Lower leg skin (tissue), 3 donors: ENCODE measurements around the gene CACNB3.

Experiments used
- POLR2A ChIP-seq, 2 donors: fragments of 450-650 bp; IDR thresholded peaks; one replicate each; pipeline ENCODE4 v1.6.1; 2016 to 2017; ENCODE audit warnings: antibody characterized with exemption in 2 of 2, mild to moderate bottlenecking in 1 of 2, moderate library complexity in 1 of 2
- TF ChIP-seq, protein P1 (sequence below), 3 donors: fragments of 450-650 bp; IDR thresholded peaks; one replicate each; pipeline ENCODE4 v1.5.1; 2016; ENCODE audit warnings: antibody characterized with exemption in 3 of 3, mild to moderate bottlenecking in 3 of 3, moderate library complexity in 2 of 3

DNA sequence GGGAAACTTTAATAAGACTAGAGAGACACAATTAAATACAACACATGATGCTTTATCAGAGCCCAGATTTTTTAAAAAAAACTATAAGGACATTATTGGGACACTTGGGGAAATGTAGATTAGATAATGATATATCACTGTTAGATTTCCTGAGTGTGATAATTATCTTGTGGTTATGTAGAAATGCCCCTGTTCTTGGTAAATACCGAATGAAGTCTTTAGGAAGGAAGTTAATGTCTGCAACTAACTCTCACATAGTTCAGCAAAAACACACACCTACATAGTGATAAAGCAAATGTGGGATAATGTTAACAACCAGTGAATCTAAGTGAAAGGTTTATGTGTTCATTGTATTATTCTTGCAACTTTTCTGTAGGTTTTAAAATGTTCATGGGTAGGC is 14.6 kb upstream of the CACNB3 start:
- TF ChIP-seq, protein P1, sequence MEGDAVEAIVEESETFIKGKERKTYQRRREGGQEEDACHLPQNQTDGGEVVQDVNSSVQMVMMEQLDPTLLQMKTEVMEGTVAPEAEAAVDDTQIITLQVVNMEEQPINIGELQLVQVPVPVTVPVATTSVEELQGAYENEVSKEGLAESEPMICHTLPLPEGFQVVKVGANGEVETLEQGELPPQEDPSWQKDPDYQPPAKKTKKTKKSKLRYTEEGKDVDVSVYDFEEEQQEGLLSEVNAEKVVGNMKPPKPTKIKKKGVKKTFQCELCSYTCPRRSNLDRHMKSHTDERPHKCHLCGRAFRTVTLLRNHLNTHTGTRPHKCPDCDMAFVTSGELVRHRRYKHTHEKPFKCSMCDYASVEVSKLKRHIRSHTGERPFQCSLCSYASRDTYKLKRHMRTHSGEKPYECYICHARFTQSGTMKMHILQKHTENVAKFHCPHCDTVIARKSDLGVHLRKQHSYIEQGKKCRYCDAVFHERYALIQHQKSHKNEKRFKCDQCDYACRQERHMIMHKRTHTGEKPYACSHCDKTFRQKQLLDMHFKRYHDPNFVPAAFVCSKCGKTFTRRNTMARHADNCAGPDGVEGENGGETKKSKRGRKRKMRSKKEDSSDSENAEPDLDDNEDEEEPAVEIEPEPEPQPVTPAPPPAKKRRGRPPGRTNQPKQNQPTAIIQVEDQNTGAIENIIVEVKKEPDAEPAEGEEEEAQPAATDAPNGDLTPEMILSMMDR (IDR thresholded peaks at IDR 0.05) = no peak
- TF ChIP-seq POLR2A (IDR thresholded peaks at IDR 0.05) = no peak
